Cerebellar cortex (tissue), 1 donor: ENCODE results near the gene RAB9B.
"Not testable (repeated sequence)": the region's sequence is repeated elsewhere in the genome, so short reads cannot be mapped to it uniquely, and the experiment has no call there.

Source experiments
- DNase-seq: peaks from one replicate; pipeline ENCODE4 v3.0.0-alpha.2; 2015; ENCODE audit warnings: low spot score

The RAB9B gene

GRCh38 chrX:103831803-103832544, at the start of gene RAB9B:
Gene RAB9B, minus strand, starts transcription at chrX:103832257. Its CDS starts 6,473 bp downstream, at chrX:103825784.
- DNase-seq: peak; percentile 31

- DNase-seq: no peak
These were observed 47.3 kb upstream of the RAB9B start for GRCh38 chrX:103879339-103879738.

GRCh38 chrX:103878466-103879122, 46.5 kb upstream of the RAB9B start:
- no peak for DNase-seq

GRCh38 chrX:103877571-103877970, 45.5 kb upstream of the RAB9B start:
- DNase-seq: no peak

GRCh38 chrX:103864886-103865534, 33.0 kb upstream of the RAB9B start:
- no peak for DNase-seq

- no peak for DNase-seq
These were observed 32.1 kb upstream of the RAB9B start for GRCh38 chrX:103864149-103864548.

GRCh38 chrX:103861200-103861599, 29.1 kb upstream of the RAB9B start:
- no peak for DNase-seq

GRCh38 chrX:103849558-103849957, 17.5 kb upstream of the RAB9B start:
- DNase-seq: no peak

- DNase-seq: no peak
These were observed 15.3 kb upstream of the RAB9B start for GRCh38 chrX:103847174-103847870.

- DNase-seq: no peak
These were observed 14.3 kb upstream of the RAB9B start for GRCh38 chrX:103846386-103846785.

- DNase-seq: peak; percentile 67
These were observed 13.2 kb upstream of the RAB9B start for GRCh38 chrX:103845165-103845653.

- no peak for DNase-seq
These were observed 7.3 kb upstream of the RAB9B start for GRCh38 chrX:103839404-103839803.

GRCh38 chrX:103831342-103831802, 685 bp downstream of the RAB9B start:
- DNase-seq: peak; percentile 74

GRCh38 chrX:103830848-103831247, 1.2 kb downstream of the RAB9B start:
- peak; percentile 71 for DNase-seq

- no peak for DNase-seq
These were observed 3.5 kb downstream of the RAB9B start for GRCh38 chrX:103828529-103828928.

GRCh38 chrX:103825881-103826280, 6.2 kb downstream of the RAB9B start:
- peak; percentile 85 for DNase-seq

- DNase-seq: no peak
These were observed 8.5 kb downstream of the RAB9B start for GRCh38 chrX:103823591-103823990.

- not testable (repeated sequence) for DNase-seq
These were observed 11.3 kb downstream of the RAB9B start for GRCh38 chrX:103820802-103821201.

GRCh38 chrX:103818842-103819619, 13.0 kb downstream of the RAB9B start:
- no peak for DNase-seq

GRCh38 chrX:103817502-103817901, 14.6 kb downstream of the RAB9B start:
- peak; percentile 59 for DNase-seq

- not testable (repeated sequence) for DNase-seq
These were observed 15.0 kb downstream of the RAB9B start for GRCh38 chrX:103817101-103817500.
